SK-N-SH treated with all-trans-retinoic acid at 6 μM for 48 hours (cell line): ENCODE results near the gene XRN1.

Experiments
- ATAC-seq: fragments of 200-7000 bp; cut with Tn5 transposase; 3 replicates; pipeline ENCODE4 v1.9.1; 2020; ENCODE audit warnings: mild to moderate bottlenecking, moderate library complexity
- BACH2 ChIP-seq: fragments of 250-450 bp; sonication (Bioruptor Pico); IDR thresholded peaks from 2 replicates; pipeline ENCODE4 v1.9.0; 2021; ENCODE audit warnings: mild to moderate bottlenecking, borderline replicate concordance
- OSR1 ChIP-seq: fragments of 250-450 bp; sonication (Bioruptor Pico); IDR thresholded peaks from 2 replicates; pipeline ENCODE4 v1.8.0; 2022; ENCODE audit warnings: moderate library complexity, mild to moderate bottlenecking, inconsistent platforms
- TF ChIP-seq, protein P1 (sequence below): fragments of 250-450 bp; sonication (Bioruptor Pico); IDR thresholded peaks from 2 replicates; pipeline ENCODE4 v1.5.1; 2020; ENCODE audit warnings: low read depth, mild to moderate bottlenecking, moderate library complexity

XRN1 gene

DNA sequence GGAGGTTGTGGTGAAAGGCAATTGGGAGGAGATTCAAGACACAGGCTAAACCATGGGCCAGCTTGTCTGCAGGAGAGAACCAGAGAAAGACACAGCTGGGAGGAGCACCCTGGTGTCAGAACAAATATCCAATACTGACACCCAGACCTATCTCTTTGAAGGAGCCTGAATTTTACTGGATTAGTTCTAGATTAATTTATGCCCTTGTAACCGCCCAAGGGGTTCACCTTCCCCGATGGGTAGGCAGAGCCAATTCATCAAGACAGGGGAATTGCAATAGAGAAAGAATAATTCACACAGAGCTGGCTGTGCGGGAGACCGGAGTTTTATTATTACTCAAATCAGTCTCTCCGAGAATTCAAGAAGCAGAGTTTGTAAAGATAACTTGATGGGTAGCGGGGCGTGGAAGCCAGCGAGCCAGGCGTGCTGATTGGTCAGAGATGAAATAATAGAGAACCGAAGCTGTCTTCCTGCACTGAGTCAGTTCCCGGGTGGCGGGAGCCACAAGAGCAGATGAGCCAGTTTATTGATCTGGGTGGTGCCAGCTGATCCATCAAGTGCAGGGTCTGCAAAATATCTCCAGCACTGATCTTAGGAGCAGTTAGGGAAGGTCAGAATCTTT, 191.0 kb downstream of the XRN1 start:
- TF ChIP-seq, protein P1, sequence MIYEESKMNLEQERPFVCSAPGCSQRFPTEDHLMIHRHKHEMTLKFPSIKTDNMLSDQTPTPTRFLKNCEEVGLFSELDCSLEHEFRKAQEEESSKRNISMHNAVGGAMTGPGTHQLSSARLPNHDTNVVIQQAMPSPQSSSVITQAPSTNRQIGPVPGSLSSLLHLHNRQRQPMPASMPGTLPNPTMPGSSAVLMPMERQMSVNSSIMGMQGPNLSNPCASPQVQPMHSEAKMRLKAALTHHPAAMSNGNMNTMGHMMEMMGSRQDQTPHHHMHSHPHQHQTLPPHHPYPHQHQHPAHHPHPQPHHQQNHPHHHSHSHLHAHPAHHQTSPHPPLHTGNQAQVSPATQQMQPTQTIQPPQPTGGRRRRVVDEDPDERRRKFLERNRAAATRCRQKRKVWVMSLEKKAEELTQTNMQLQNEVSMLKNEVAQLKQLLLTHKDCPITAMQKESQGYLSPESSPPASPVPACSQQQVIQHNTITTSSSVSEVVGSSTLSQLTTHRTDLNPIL (CRISPR knock-in tag): no peak
- no peak for TF ChIP-seq OSR1 (CRISPR knock-in tag)
- no peak for TF ChIP-seq BACH2 (CRISPR knock-in tag)
- no peak for ATAC-seq
